OCI-LY7 (cell line): Measurements from ENCODE around the gene SH3PXD2A. TPM values are rescaled to one million over a fixed set of nuclear protein-coding genes. Genes with fewer than 3 reads are reported as not detected.

Experiments used
- BruUV-seq: library from RNA; stranded (reverse); fragments of 400-500 nt; replicated peaks from 2 replicates; lab custom pipeline; 2021; lab: Mats Ljungman, UMichigan
- CTCF ChIA-PET: fragments of 300-600 bp; sonication (Branson Sonifier 250); formaldehyde crosslinking; loops from one replicate; lab custom pipeline; 2022; ENCODE audit warnings: antibody characterized with exemption; ENCODE audit not compliant: unreplicated experiment; lab: Charles Lee
- POLR2A ChIA-PET: fragments of 300-600 bp; sonication (Branson Sonifier 250); formaldehyde crosslinking; loops from one replicate; lab custom pipeline; 2022; ENCODE audit warnings: antibody characterized with exemption; lab: Charles Lee
- DNase-seq: peaks from one replicate; pipeline ENCODE4 v3.0.0-alpha.2; 2015; ENCODE audit warnings: low spot score
- H2AFZ ChIP-seq: fragments of 200-600 bp; sonication (generic), shearing (Covaris generic); 2 replicates; pipeline ENCODE4 v1.6.1; 2014; ENCODE audit warnings: mild to moderate bottlenecking, antibody characterized with exemption, low read length, moderate library complexity
- H3K27ac ChIP-seq: fragments of 200-600 bp; sonication (generic); 2 replicates; pipeline ENCODE4 v1.5.1; 2014; ENCODE audit warnings: mixed run types, low read depth, mild to moderate bottlenecking, moderate library complexity, low read length, inconsistent platforms; ENCODE audit not compliant: poor library complexity, severe bottlenecking
- H3K36me3 ChIP-seq: fragments of 200-600 bp; sonication (generic); 2 replicates; pipeline ENCODE4 v1.6.1; 2014; ENCODE audit warnings: mild to moderate bottlenecking, antibody characterized with exemption, low read length, moderate library complexity, mixed read lengths; ENCODE audit not compliant: insufficient read depth
- H3K4me1 ChIP-seq: fragments of 200-600 bp; sonication (generic); 2 replicates; pipeline ENCODE4 v1.5.1; 2014; ENCODE audit warnings: mild to moderate bottlenecking, low read length; ENCODE audit not compliant: insufficient read depth, poor library complexity, severe bottlenecking
- H3K4me2 ChIP-seq: fragments of 200-600 bp; sonication (generic); 2 replicates; pipeline ENCODE4 v1.6.1; 2014; ENCODE audit warnings: mild to moderate bottlenecking, low read length
- H3K4me3 ChIP-seq: fragments of 200-600 bp; sonication (generic); 2 replicates; pipeline ENCODE4 v1.5.1; 2014; ENCODE audit warnings: mild to moderate bottlenecking, low read depth, low read length; ENCODE audit not compliant: poor library complexity, severe bottlenecking
- H3K79me2 ChIP-seq: fragments of 200-600 bp; sonication (generic); 2 replicates; pipeline ENCODE4 v1.6.1; 2016; ENCODE audit warnings: low read depth, mild to moderate bottlenecking, low read length, moderate library complexity, mixed read lengths; ENCODE audit not compliant: insufficient read depth
- H3K9me2 ChIP-seq: fragments of 200-600 bp; sonication (generic); 2 replicates; pipeline ENCODE4 v1.6.1; 2016; ENCODE audit warnings: mild to moderate bottlenecking, low read length, mixed read lengths; ENCODE audit not compliant: insufficient read depth
- H3K9me3 ChIP-seq: fragments of 200-600 bp; sonication (generic); 2 replicates; pipeline ENCODE4 v1.6.1; 2014; ENCODE audit warnings: mild to moderate bottlenecking, mixed run types, low read length, mixed read lengths
- H4K20me1 ChIP-seq: fragments of 200-600 bp; sonication (generic); 2 replicates; pipeline ENCODE4 v1.6.1; 2014; ENCODE audit warnings: mild to moderate bottlenecking, antibody characterized with exemption, low read length, moderate library complexity, mixed read lengths; ENCODE audit not compliant: insufficient read depth
- CTCF ChIP-seq: fragments of 200-600 bp; sonication (generic); conservative IDR thresholded peaks from 2 replicates; pipeline ENCODE4 v1.5.1; 2014; ENCODE audit warnings: mild to moderate bottlenecking, antibody characterized with exemption, low read length, moderate library complexity, mixed read lengths
- EZH2phosphoT487 ChIP-seq: fragments of 200-600 bp; sonication (generic); IDR thresholded peaks from 2 replicates; pipeline ENCODE4 v1.6.1; 2018; ENCODE audit warnings: low read depth, borderline replicate concordance, mild to moderate bottlenecking, mixed run types, antibody characterized with exemption, low read length, moderate library complexity, mixed read lengths
- intact Hi-C: fragments of 100-400 bp; cut with micrococcal nuclease; formaldehyde crosslinking; loops from one replicate; pipeline ENCODE4 v1.10.0; 2022; ENCODE audit not compliant: unreplicated experiment
- total RNA-seq, 2 experiments: library from RNA; depleted of rRNA in 1 of 2; stranded (reverse); fragments of >200 nt in 1 of 2; shearing (Covaris generic) in 1 of 2; gene quantifications; 2 replicates each; pipeline ENCODE4 v1.2.3, GENCODE V29; 2014 to 2022

Gene SH3PXD2A
- total RNA-seq, 2 experiments from 2014 or later: 0.85 to 5.9 TPM

GRCh38 chr10:103658049-103658577 is 197.3 kb downstream of the SH3PXD2A start:
- ChIA-PET CTCF (no interaction called here), POLR2A (no interaction called here)
- BruUV-seq: no TSS peak
- Histone ChIP-seq H3K4me3 (no peak overlapping the region), H3K27ac (no peak overlapping the region), H3K4me1 (no peaks in the 10 kb centered on the region), H3K9me3 (no peaks in the 10 kb centered on the region), H4K20me1 (no peaks in the 10 kb centered on the region), H3K79me2 (no peaks in the 10 kb centered on the region), H2AFZ (no peak overlapping the region), H3K36me3 (no peaks in the 10 kb centered on the region), H3K9me2 (no peaks in the 10 kb centered on the region), H3K4me2 (no peak overlapping the region)
- no peak for TF ChIP-seq CTCF
- no peak for TF ChIP-seq EZH2phosphoT487
- DNase-seq: no peak
- intact Hi-C loops: no loop called here

DNA sequence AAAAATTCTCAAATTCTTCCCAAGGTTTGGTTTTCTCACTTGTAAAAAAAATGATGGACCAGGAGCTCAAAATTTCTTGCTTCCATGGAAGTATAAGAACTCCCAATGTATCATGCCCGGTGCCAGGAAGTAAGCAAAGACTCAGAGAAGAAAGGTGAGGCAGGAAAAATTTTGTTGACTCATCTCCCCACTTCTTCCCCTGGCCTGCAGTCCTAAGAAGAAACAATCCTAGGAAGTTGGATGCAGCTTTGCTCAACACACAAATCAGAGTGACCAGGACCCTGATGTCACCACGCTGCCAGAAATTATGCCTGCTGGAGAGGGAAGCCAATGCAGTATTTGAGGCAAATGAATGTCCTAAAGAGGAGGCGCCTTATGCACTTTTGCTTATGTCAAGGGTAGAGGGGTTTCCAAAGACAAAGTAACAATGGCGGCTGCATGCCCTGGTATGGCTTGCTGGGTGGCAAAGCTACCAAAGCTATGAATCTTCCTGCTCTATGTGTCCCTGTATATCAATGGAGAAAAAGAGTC is 198.2 kb downstream of the SH3PXD2A start:
- CTCF ChIA-PET: interaction anchor here (0.6 kb wide), 1 partner anchor 279 kb away, joined by 3 read pairs; no protein-coding TSS in a partner anchor

More for the DNA sequence above, 198.2 kb downstream of the SH3PXD2A start:
- no peaks in the 10 kb centered on the region for H3K4me1 ChIP-seq
- H2AFZ ChIP-seq: no peak overlapping the region
- H3K4me3 ChIP-seq: no peak overlapping the region
- DNase-seq: no peak
- intact Hi-C loops: no loop called here
- no TSS peak for BruUV-seq
- no peaks in the 10 kb centered on the region for H3K36me3 ChIP-seq
- no peaks in the 10 kb centered on the region for H3K9me3 ChIP-seq
- TF ChIP-seq CTCF: no peak
- no peak for TF ChIP-seq EZH2phosphoT487
- POLR2A ChIA-PET: interaction anchor here (1.1 kb wide), 1 partner anchor 30 kb away, joined by 4 read pairs; no protein-coding TSS in a partner anchor
- no peak overlapping the region for H3K4me2 ChIP-seq
- no peaks in the 10 kb centered on the region for H4K20me1 ChIP-seq
- no peak overlapping the region for H3K27ac ChIP-seq
- no peaks in the 10 kb centered on the region for H3K9me2 ChIP-seq
- H3K79me2 ChIP-seq: no peaks in the 10 kb centered on the region
